HTR-8/SVneo (cell line): ENCODE results near the gene METTL8.
A peak's percentile ranks its signal among the peaks of the same experiment; 100 is the strongest.
"Not testable (repeated sequence)": the region's sequence is repeated elsewhere in the genome, so short reads cannot be mapped to it uniquely, and the experiment has no call there.

Source experiments
- DNase-seq: peaks from one replicate; pipeline ENCODE4 v3.0.0; 2011; ENCODE audit warnings: low spot score, mixed read lengths; ENCODE audit not compliant: insufficient read length
- FAIRE-seq: peaks from 2 replicates; lab custom pipeline; 2011; peaks lifted over from hg19 to GRCh38; lab: Jason Lieb, UNC

The METTL8 gene

GRCh38 chr2:171316755-171317337 is 116.9 kb downstream of the METTL8 start:
- DNase-seq (no peak), FAIRE-seq (no peak)

GRCh38 chr2:171316220-171316619 is 117.6 kb downstream of the METTL8 start:
- DNase-seq (no peak), FAIRE-seq (no peak)

- DNase-seq (no peak), FAIRE-seq (no peak)
Observed at GRCh38 chr2:171315781-171316180, 118.0 kb downstream of the METTL8 start.

GRCh38 chr2:171312182-171312581 is 121.6 kb downstream of the METTL8 start:
- not testable (repeated sequence) for FAIRE-seq, DNase-seq

GRCh38 chr2:171311589-171311988 is 122.2 kb downstream of the METTL8 start:
- FAIRE-seq, DNase-seq: not testable (repeated sequence)

GRCh38 chr2:171310889-171311288 is 122.9 kb downstream of the METTL8 start:
- DNase-seq (no peak), FAIRE-seq (no peak)

- DNase-seq (no peak), FAIRE-seq (no peak)
Observed at GRCh38 chr2:171309455-171310286, 124.1 kb downstream of the METTL8 start.

GRCh38 chr2:171308280-171309054 is 125.3 kb downstream of the METTL8 start:
- no peak for FAIRE-seq

GRCh38 chr2:171307560-171307959 is 126.2 kb downstream of the METTL8 start:
- FAIRE-seq (no peak), DNase-seq (no peak)

More at GRCh38 chr2:171308280-171309054, 125.3 kb downstream of the METTL8 start:
- no peak for DNase-seq

GRCh38 chr2:171297956-171298355 is 135.8 kb downstream of the METTL8 start:
- no peak for FAIRE-seq

GRCh38 chr2:171294608-171295007 is 139.2 kb downstream of the METTL8 start:
- DNase-seq (no peak), FAIRE-seq (no peak)

More at GRCh38 chr2:171297956-171298355, 135.8 kb downstream of the METTL8 start:
- no peak for DNase-seq

- DNase-seq (no peak), FAIRE-seq (no peak)
Observed at GRCh38 chr2:171293661-171294060, 140.1 kb downstream of the METTL8 start.

- DNase-seq (no peak), FAIRE-seq (no peak)
Observed at GRCh38 chr2:171289991-171290390, 143.8 kb downstream of the METTL8 start.

- FAIRE-seq (no peak), DNase-seq (no peak)
Observed at GRCh38 chr2:171289316-171289715, 144.5 kb downstream of the METTL8 start.

GRCh38 chr2:171287611-171288010 is 146.2 kb downstream of the METTL8 start:
- DNase-seq: no peak
- no peak for FAIRE-seq

GRCh38 chr2:171287036-171287571 is 146.7 kb downstream of the METTL8 start:
- no peak for FAIRE-seq
- no peak for DNase-seq

- DNase-seq (no peak), FAIRE-seq (no peak)
Observed at GRCh38 chr2:171281110-171281509, 152.7 kb downstream of the METTL8 start.

GRCh38 chr2:171279983-171280790 is 153.6 kb downstream of the METTL8 start:
- DNase-seq (no peak), FAIRE-seq (no peak)

GRCh38 chr2:171274757-171275156 is 159.0 kb downstream of the METTL8 start:
- DNase-seq (no peak), FAIRE-seq (no peak)

- DNase-seq: peak; percentile 62
- FAIRE-seq: peak; percentile 69
Observed at GRCh38 chr2:171271971-171272436, 161.8 kb downstream of the METTL8 start.
